OCI-LY1 (cell line): ENCODE results near the gene CACNB3.

ENCODE experiments used
- H2AFZ ChIP-seq: fragments of 200-600 bp; sonication (generic), shearing (Covaris generic); 2 replicates; pipeline ENCODE4 v1.6.0; 2014; ENCODE audit warnings: antibody characterized with exemption, mild to moderate bottlenecking, low read length
- H3F3A ChIP-seq: fragments of 200-600 bp; sonication (generic), shearing (Covaris generic); 2 replicates; pipeline ENCODE4 v1.6.0; 2014; ENCODE audit warnings: mild to moderate bottlenecking, antibody characterized with exemption, low read length, moderate library complexity; ENCODE audit not compliant: insufficient read depth
- H3K27ac ChIP-seq: fragments of 200-600 bp; sonication (generic); 2 replicates; pipeline ENCODE4 v1.5.1; 2014; ENCODE audit warnings: low read length, mixed run types, mild to moderate bottlenecking, low read depth; ENCODE audit not compliant: poor library complexity, severe bottlenecking
- H3K27me3 ChIP-seq: fragments of 200-600 bp; sonication (generic); 2 replicates; pipeline ENCODE4 v1.6.0; 2014; ENCODE audit warnings: antibody characterized with exemption, mild to moderate bottlenecking, low read length, moderate library complexity; ENCODE audit not compliant: insufficient read depth
- H3K36me3 ChIP-seq: fragments of 200-600 bp; sonication (generic); 2 replicates; pipeline ENCODE4 v1.6.1; 2014; ENCODE audit warnings: mild to moderate bottlenecking, antibody characterized with exemption, low read length, moderate library complexity, mixed read lengths; ENCODE audit not compliant: insufficient read depth
- H3K4me1 ChIP-seq: fragments of 200-600 bp; sonication (generic); 2 replicates; pipeline ENCODE4 v1.5.1; 2014; ENCODE audit warnings: mild to moderate bottlenecking, low read length, moderate library complexity; ENCODE audit not compliant: insufficient read depth, severe bottlenecking
- H3K4me2 ChIP-seq: fragments of 200-600 bp; sonication (generic), shearing (Covaris generic); 2 replicates; pipeline ENCODE4 v1.6.1; 2014; ENCODE audit warnings: low read length
- H3K4me3 ChIP-seq: fragments of 200-600 bp; sonication (generic); 2 replicates; pipeline ENCODE4 v1.5.1; 2014; ENCODE audit warnings: low read length, low read depth, mild to moderate bottlenecking, mixed read lengths; ENCODE audit not compliant: poor library complexity, severe bottlenecking
- H3K79me2 ChIP-seq: fragments of 200-600 bp; shearing (Covaris generic); 2 replicates; pipeline ENCODE4 v1.6.1; 2016; ENCODE audit warnings: mixed run types, low read length, mixed read lengths; ENCODE audit not compliant: insufficient read depth
- H3K9ac ChIP-seq: fragments of 200-600 bp; sonication (generic), shearing (Covaris generic); 2 replicates; pipeline ENCODE4 v1.6.1; 2014; ENCODE audit warnings: mild to moderate bottlenecking, low read length, mixed read lengths
- H3K9me2 ChIP-seq: fragments of 200-600 bp; sonication (generic), shearing (Covaris generic); 2 replicates; pipeline ENCODE4 v1.6.1; 2014; ENCODE audit warnings: low read depth, mild to moderate bottlenecking, low read length, mixed read lengths
- H3K9me3 ChIP-seq: fragments of 200-600 bp; shearing (Covaris generic); 2 replicates; pipeline ENCODE4 v1.6.1; 2014; ENCODE audit warnings: low read length, mixed read lengths
- H4K20me1 ChIP-seq: fragments of 200-600 bp; sonication (generic), shearing (Covaris generic); 2 replicates; pipeline ENCODE4 v1.6.0; 2016; ENCODE audit warnings: mild to moderate bottlenecking, low read length; ENCODE audit not compliant: insufficient read depth
- CTCF ChIP-seq: fragments of 200-600 bp; sonication (generic), shearing (Covaris generic); IDR thresholded peaks from 2 replicates; pipeline ENCODE4 v1.5.1; 2017; ENCODE audit warnings: mild to moderate bottlenecking, antibody characterized with exemption, low read length, moderate library complexity, mixed read lengths
- EZH2 ChIP-seq: fragments of 200-600 bp; sonication (generic), shearing (Covaris generic); IDR thresholded peaks from 2 replicates; pipeline ENCODE4 v1.8.0; 2017; ENCODE audit warnings: borderline replicate concordance, mixed run types, mild to moderate bottlenecking, antibody characterized with exemption, low read length, moderate library complexity, mixed read lengths

The CACNB3 gene

GRCh38 chr12:48828293-48828692 is 10.0 kb downstream of the CACNB3 start:
- TF ChIP-seq CTCF (no peak), EZH2 (no peak)
- H3K4me1 ChIP-seq: no peaks in the 10 kb centered on the region
- H3F3A ChIP-seq: no peaks in the 10 kb centered on the region
- H3K27ac ChIP-seq: no peak overlapping the region
- no peak overlapping the region for H3K4me2 ChIP-seq
- no peaks in the 10 kb centered on the region for H3K9me2 ChIP-seq
- H3K36me3 ChIP-seq: peaks cover 54% of the 10 kb centered on the region
- no peaks in the 10 kb centered on the region for H3K79me2 ChIP-seq
- H3K9me3 ChIP-seq: no peaks in the 10 kb centered on the region
- H3K9ac ChIP-seq: no peak overlapping the region
- no peak overlapping the region for H3K4me3 ChIP-seq
- no peaks in the 10 kb centered on the region for H4K20me1 ChIP-seq
- no peaks in the 10 kb centered on the region for H3K27me3 ChIP-seq
- no peak overlapping the region for H2AFZ ChIP-seq

GRCh38 chr12:48828841-48829575 is 10.7 kb downstream of the CACNB3 start:
- H4K20me1 ChIP-seq: no peaks in the 10 kb centered on the region
- no peaks in the 10 kb centered on the region for H3K9me2 ChIP-seq
- TF ChIP-seq EZH2 (no peak), CTCF (no peak)
- H3K4me2 ChIP-seq: no peak overlapping the region
- no peak overlapping the region for H2AFZ ChIP-seq
- H3K27ac ChIP-seq: no peak overlapping the region
- no peaks in the 10 kb centered on the region for H3K9me3 ChIP-seq
- H3K79me2 ChIP-seq: no peaks in the 10 kb centered on the region
- no peaks in the 10 kb centered on the region for H3F3A ChIP-seq
- H3K4me1 ChIP-seq: no peaks in the 10 kb centered on the region
- no peaks in the 10 kb centered on the region for H3K27me3 ChIP-seq
- H3K36me3 ChIP-seq: peaks cover 61% of the 10 kb centered on the region
- no peak overlapping the region for H3K4me3 ChIP-seq
- H3K9ac ChIP-seq: no peak overlapping the region

GRCh38 chr12:48831257-48831656 is 13.0 kb downstream of the CACNB3 start:
- H3K9me3 ChIP-seq: no peaks in the 10 kb centered on the region
- no peak overlapping the region for H3K4me3 ChIP-seq
- no peak overlapping the region for H2AFZ ChIP-seq
- H3K36me3 ChIP-seq: peaks cover 82% of the 10 kb centered on the region
- no peaks in the 10 kb centered on the region for H3K27me3 ChIP-seq
- H3K9me2 ChIP-seq: no peaks in the 10 kb centered on the region
- H3K9ac ChIP-seq: no peak overlapping the region
- no peaks in the 10 kb centered on the region for H4K20me1 ChIP-seq
- H3K4me1 ChIP-seq: no peaks in the 10 kb centered on the region
- no peak for TF ChIP-seq EZH2
- TF ChIP-seq CTCF: no peak
- no peaks in the 10 kb centered on the region for H3K79me2 ChIP-seq
- no peak overlapping the region for H3K4me2 ChIP-seq
- no peak overlapping the region for H3K27ac ChIP-seq
- no peaks in the 10 kb centered on the region for H3F3A ChIP-seq
